Smooth muscle cell of the umbilical artery (primary cell): ENCODE data around the gene PARN. TPM values are rescaled to one million over a fixed set of nuclear protein-coding genes. Genes with fewer than 3 reads are reported as not detected.

ENCODE experiments used
- total RNA-seq: library from RNA; depleted of rRNA; stranded (reverse); fragments of >200 nt; gene quantifications from 2 replicates; pipeline ENCODE4 v1.2.3, GENCODE V29; 2014

Gene PARN
- 27.6 and 33.9 TPM in 2 replicates for total RNA-seq

GRCh38 chr16:14629919-14630619 is at the start of gene PARN:
Gene PARN (minus strand): TSS chr16:14630260. CDS start chr16:14630125, 135 bp downstream.

GRCh38 chr16:14632693-14633569 is 2.9 kb upstream of the PARN start, which contains the start of gene BFAR:
Gene BFAR (plus strand): TSS chr16:14632951. CDS start chr16:14644347, 11,396 bp downstream.

Other genes starting within 250 kb of the PARN start
- gene BFAR, start 2.7 kb upstream of the PARN start, total RNA-seq = 80.2 and 90.4 TPM in 2 replicates
- gene PLA2G10, start 64.0 kb upstream of the PARN start, total RNA-seq = not detected in 2 replicates
- gene NPIPA3, start 73.2 kb upstream of the PARN start, total RNA-seq = 0.37 and 0.59 TPM in 2 replicates
- gene NPIPA2, start 112.3 kb upstream of the PARN start, total RNA-seq = 0.59 TPM in 1 of 2 replicates, not detected in the other
- 244 and 299 TPM in 2 replicates for gene NOMO1, start 203.5 kb upstream of the PARN start, total RNA-seq